ENCODE data around the gene ZNHIT1. TPM values are rescaled to one million over a fixed set of nuclear protein-coding genes. Genes with fewer than 3 reads are reported as not detected.

The ZNHIT1 gene
- total and polyA plus RNA-seq, 4 donors, result 52.7 to 149 (median 92.4) TPM

- WGBS, result 37% methylated on average over 31 of the region's 31 CpGs
- H3K27me3 ChIP-seq (ENCODE audit: control insufficient read depth in 4 of 4, insufficient read depth in 4 of 4, low read length in 3 of 4), result no peaks in the 10 kb centered on the region
- peak within 1 kb of the TSS in 1 of 3 donors; percentile 39 for H3K4me3 ChIP-seq (ENCODE audit: low read depth in 1 of 3, low read length in 3 of 3)
- TF ChIP-seq ZBTB33 (IDR thresholded peaks at IDR 0.05) (no peak), HNF4G (IDR thresholded peaks at IDR 0.05) (peak; percentile 36), JUND (IDR thresholded peaks at IDR 0.05) (no peak), NR2F2 (IDR thresholded peaks at IDR 0.05) (no peak), HNF4A (conservative IDR thresholded peaks at IDR 0.05) (peak; percentile 76 to 80), SP1 (IDR thresholded peaks at IDR 0.05) (peak; percentile 40), RXRA (IDR thresholded peaks at IDR 0.05) (peak in 1 of 2 donors; percentile 48), FOXA2 (IDR thresholded peaks at IDR 0.05) (no peak), GABPA (IDR thresholded peaks at IDR 0.05 in 1 of 2, conservative IDR thresholded peaks at IDR 0.05 in 1 of 2) (no peak), REST (IDR thresholded peaks at IDR 0.05) (no peak), EGR1 (IDR thresholded peaks at IDR 0.05; ENCODE audit: low read depth in 2 of 2) (no peak), MAX (IDR thresholded peaks at IDR 0.05) (no peak)
- peak within 1 kb of the TSS; percentile 62 to 84 for H3K9ac ChIP-seq (ENCODE audit: low read depth in 1 of 2, low read length in 2 of 2)
- peaks cover 8 to 37% (median 21%) of the 10 kb centered on the region in 4 donors for H3K4me1 ChIP-seq (ENCODE audit: control insufficient read depth in 4 of 4, insufficient read depth in 4 of 4, low read length in 3 of 4)
- no peaks in the 10 kb centered on the region for H3K9me3 ChIP-seq (ENCODE audit: control insufficient read depth in 4 of 4, low read length in 3 of 4)
- H3K36me3 ChIP-seq (ENCODE audit: control insufficient read depth in 4 of 4, insufficient read depth in 3 of 4, low read depth in 1 of 4, low read length in 3 of 4), result peaks cover 0 to 6% (median 4%) of the 10 kb centered on the region in 4 donors
- peak within 1 kb of the TSS; percentile 91 to 97 for H3K27ac ChIP-seq (ENCODE audit: low read depth in 1 of 2, low read length in 2 of 2)
- peak; percentile 79 for DNase-seq (ENCODE audit: low spot score)
Observed at GRCh38 chr7:101237206-101238067, 19.5 kb downstream of the ZNHIT1 start, which contains the start of gene CLDN15. Gene CLDN15 (minus strand): TSS chr7:101237802. CDS start chr7:101237581, 221 bp downstream.

GRCh38 chr7:101238226-101239182, 20.5 kb downstream of the ZNHIT1 start:
- no peak for DNase-seq (ENCODE audit: low spot score)
- peak overlapping the region; percentile 91 to 97 for H3K27ac ChIP-seq (ENCODE audit: low read depth in 1 of 2, low read length in 2 of 2)
- peaks cover 0 to 6% (median 4%) of the 10 kb centered on the region in 4 donors for H3K36me3 ChIP-seq (ENCODE audit: control insufficient read depth in 4 of 4, insufficient read depth in 3 of 4, low read depth in 1 of 4, low read length in 3 of 4)
- 64% methylated on average over 28 of the region's 28 CpGs for WGBS
- H3K9me3 ChIP-seq (ENCODE audit: control insufficient read depth in 4 of 4, low read length in 3 of 4), result no peaks in the 10 kb centered on the region
- TF ChIP-seq REST (IDR thresholded peaks at IDR 0.05) (no peak), GABPA (IDR thresholded peaks at IDR 0.05 in 1 of 2, conservative IDR thresholded peaks at IDR 0.05 in 1 of 2) (no peak), FOXA1 (IDR thresholded peaks at IDR 0.05) (no peak), RXRA (IDR thresholded peaks at IDR 0.05) (peak in 1 of 2 donors; percentile 26), HNF4A (conservative IDR thresholded peaks at IDR 0.05) (peak in 1 of 2 donors; percentile 57), ATF3 (IDR thresholded peaks at IDR 0.05) (no peak), TAF1 (conservative IDR thresholded peaks at IDR 0.05) (no peak), SP1 (IDR thresholded peaks at IDR 0.05) (no peak)
- H3K9ac ChIP-seq (ENCODE audit: low read depth in 1 of 2, low read length in 2 of 2), result peak overlapping the region; percentile 62 to 68
- no peaks in the 10 kb centered on the region for H3K27me3 ChIP-seq (ENCODE audit: control insufficient read depth in 4 of 4, insufficient read depth in 4 of 4, low read length in 3 of 4)
- peaks cover 7 to 40% (median 23%) of the 10 kb centered on the region in 4 donors for H3K4me1 ChIP-seq (ENCODE audit: control insufficient read depth in 4 of 4, insufficient read depth in 4 of 4, low read length in 3 of 4)
- no peak overlapping the region for H3K4me3 ChIP-seq (ENCODE audit: low read depth in 1 of 3, low read length in 3 of 3)

Measured in liver (tissue), 9 donors.